HG02642 (cell line): Measurements from ENCODE around the gene IFIT1B.
A peak's percentile ranks its signal among the peaks of the same experiment; 100 is the strongest.
"Not testable (repeated sequence)": the region's sequence is repeated elsewhere in the genome, so short reads cannot be mapped to it uniquely, and the experiment has no call there.

Source experiments
- ATAC-seq: cut with Tn5 transposase; IDR thresholded peaks from one replicate; pipeline ENCODE4 v1.9.1; 2021; ENCODE audit warnings: mild to moderate bottlenecking; ENCODE audit not compliant: unreplicated experiment, poor library complexity

Gene IFIT1B

DNA sequence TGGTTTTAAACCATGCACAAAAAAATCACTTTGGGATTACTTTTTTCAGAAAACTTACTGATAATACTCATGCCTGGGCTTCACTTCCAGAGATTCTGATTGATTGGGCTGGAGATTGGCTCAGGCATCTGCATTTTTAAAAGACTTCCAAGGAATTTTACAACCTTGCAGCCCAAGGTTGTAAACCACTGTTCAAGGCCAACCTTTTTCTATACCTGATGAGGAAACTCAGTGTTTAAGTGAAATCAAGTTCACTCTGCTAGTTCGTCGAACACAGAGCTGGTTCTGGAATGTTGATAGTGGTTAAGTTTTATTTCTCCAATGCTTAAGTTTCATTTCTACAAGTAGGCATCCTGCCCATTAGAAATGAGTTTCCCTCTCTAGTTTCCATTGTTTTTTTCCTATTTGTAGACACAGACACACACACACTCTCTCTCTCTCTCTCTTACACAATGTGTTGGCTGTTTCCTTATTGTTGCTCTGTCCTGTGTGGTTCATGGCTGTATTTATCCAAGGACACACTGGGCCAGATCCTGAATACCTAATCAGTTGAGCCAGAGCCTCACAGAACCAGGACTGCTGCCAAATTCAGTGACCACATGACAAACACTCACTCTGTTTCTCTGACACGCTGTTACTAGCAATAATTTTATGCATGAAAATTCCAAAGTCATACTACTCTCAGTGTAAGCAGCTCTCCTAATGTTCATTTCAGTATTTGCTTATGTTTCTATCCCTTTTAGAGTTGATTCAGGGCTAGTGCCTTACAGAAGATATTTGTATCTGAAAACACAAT is 3.7 kb upstream of the IFIT1B start:
- no peak for ATAC-seq

- ATAC-seq: no peak
Observed at GRCh38 chr10:89374713-89375141, 3.1 kb upstream of the IFIT1B start.

DNA sequence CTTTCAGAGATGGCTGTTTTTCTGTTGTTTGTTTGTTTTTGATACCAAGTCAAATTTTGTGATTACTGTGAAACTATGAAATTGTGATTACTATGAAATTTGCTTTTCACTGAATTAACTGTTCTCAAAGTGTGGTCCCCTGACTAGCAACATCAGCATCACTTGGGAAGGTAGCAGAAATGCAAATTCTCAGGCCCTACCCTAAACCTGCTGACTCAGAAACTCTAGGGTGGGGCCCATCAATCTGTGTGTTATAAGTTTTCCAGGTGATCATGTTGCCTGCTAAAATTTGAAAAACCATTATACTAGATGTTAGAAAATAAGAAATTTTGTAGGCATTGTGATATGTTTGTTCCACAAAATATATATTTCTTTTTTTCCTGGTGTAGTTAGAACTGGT is 1.2 kb downstream of the IFIT1B start:
- ATAC-seq: no peak

DNA sequence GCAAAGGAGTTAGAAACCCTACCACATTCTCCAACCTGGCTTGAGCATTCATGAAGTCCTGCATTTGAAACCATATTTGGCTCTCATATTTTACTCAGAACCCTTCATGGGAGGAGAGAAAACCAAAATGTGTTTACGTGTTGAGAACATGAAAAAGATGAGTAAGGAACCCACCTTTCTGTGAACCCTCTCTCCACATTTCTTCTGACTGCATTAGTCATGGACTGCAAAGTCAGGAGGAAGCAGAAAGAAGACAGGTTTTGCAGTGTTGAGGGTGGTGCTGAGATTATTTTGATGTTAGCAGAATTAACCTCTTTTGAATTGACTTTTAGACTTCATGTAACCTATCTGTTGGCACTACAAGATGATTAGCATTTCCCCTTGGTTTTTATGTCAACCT is 4.9 kb downstream of the IFIT1B start:
- no peak for ATAC-seq

- ATAC-seq: no peak
Observed at GRCh38 chr10:89384474-89385340, 6.9 kb downstream of the IFIT1B start.

DNA sequence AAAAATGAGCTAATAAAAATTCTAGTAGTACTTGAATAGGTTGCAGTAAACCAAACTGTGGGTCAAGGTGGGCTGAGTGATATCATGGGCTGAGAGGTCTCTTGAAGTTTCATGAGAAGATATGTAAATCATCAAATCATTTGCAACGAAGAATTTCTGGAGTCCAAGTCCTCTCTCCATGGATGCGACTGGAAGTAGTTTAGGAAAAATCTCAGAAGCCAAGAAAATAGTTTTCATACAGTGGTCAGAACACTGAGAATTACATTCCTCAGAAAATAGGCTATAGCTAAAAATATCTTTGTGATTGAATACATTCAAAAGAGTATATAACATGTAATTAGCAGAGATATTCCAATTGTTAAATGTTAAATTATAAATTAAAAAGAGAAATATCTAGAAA is 10.9 kb downstream of the IFIT1B start:
- no peak for ATAC-seq

DNA sequence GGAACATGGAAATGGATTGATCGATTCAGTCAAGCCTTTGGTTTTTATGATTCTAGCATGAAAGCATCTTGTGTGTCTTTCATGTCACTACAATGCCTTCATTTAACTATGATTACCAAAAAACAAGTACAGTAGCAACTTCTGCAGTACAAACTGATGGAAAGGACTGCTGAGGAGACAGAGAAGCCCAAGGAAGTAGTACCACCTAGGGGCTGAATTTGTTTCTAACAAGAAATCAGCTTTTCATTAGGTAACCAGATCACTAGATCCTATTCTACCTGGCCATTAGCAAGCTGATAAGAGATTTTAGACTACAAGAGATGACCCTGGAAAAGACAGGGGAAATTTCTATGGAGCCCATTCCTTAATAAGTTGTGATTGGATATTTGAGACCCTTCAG is 11.4 kb downstream of the IFIT1B start:
- ATAC-seq: no peak

DNA sequence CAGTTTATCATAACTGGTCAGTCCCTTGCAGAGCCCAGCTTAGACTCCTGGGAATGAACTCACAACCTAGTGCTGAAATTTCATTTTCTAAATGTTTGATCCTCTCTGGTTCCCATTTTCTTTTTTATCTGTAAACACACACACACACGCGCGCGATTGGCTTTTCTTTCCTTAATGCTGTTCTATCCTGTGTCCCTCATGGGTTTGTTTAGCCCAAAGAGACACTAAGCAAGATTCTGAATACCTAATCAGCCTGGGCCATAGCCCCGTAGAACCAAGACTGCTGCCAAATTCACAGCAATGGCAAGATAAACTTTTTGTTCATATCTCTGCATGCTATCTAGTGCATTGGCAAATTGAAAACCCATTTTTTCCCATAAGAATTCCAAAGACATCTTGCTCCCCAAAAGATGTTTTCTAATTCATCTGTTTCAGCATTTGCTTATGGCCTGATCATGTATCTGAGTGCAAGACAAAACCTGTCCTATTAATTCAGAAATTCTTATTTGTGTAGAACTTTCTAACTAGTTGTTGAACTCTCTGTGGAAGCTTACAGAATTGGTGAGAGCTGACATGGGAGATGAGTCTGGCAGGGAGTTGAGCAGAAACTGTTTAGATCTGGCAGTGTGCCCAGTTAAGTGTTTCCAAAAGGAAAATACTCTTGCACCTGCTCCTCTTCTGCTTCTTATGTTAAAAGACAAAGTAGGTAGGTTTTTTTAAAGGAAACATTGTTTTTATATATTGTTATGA is 12.8 kb downstream of the IFIT1B start:
- ATAC-seq: no peak

- not testable (repeated sequence) for ATAC-seq
Observed at GRCh38 chr10:89391226-89391576, 13.3 kb downstream of the IFIT1B start.

- ATAC-seq: peak; percentile 88
Observed at GRCh38 chr10:89391907-89392756, 14.3 kb downstream of the IFIT1B start, which contains the start of gene IFIT1. Gene IFIT1, plus strand, starts transcription at chr10:89392623. Its CDS starts 90 bp downstream, at chr10:89392713.

DNA sequence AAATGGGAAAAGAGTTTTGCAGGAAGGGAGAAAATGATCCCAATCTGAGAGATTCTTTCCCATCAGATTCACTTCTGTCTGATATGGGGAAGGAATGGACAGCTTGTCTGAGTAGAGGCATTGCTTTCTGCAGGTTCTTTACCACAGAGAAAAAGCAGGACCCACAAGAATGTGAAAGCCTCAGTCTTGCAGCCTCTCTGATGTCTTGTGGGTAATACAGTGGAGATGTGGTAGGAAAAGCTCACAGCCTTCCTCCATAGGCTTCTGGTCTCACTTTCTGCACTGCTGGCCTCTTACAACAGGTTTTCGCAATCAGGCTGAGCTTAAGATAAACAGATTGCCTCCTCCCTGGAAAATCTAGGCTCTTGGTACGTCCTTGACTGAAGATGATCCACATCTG is 15.1 kb downstream of the IFIT1B start:
- ATAC-seq: peak; percentile 34

- ATAC-seq: no peak
Observed at GRCh38 chr10:89393898-89394297, 16.0 kb downstream of the IFIT1B start.

GRCh38 chr10:89395141-89395540 is 17.3 kb downstream of the IFIT1B start:
- no peak for ATAC-seq

GRCh38 chr10:89398003-89398749 is 20.3 kb downstream of the IFIT1B start:
- no peak for ATAC-seq

DNA sequence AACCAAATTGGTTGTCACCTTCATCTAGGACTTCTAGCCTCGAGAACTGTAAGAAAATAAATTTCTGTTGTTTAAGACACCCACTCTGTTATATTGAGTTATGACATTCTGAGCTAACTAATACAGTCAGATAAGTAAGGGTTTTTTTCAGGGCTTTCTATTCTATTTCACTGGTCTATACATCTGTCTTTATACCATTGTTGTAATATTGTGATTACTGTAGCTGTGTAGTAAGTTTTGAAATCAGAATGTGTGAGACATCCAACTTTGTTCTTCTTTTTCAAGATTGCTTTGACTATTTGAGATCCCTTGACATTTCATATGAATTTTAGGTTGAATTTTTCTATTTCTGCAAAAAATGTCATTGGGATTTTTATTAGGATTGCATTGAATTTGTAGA is 22.1 kb downstream of the IFIT1B start:
- ATAC-seq: no peak

GRCh38 chr10:89403043-89403442 is 25.2 kb downstream of the IFIT1B start:
- ATAC-seq: no peak

GRCh38 chr10:89404104-89405047 is 26.5 kb downstream of the IFIT1B start:
- ATAC-seq: no peak

GRCh38 chr10:89406178-89406577 is 28.3 kb downstream of the IFIT1B start:
- ATAC-seq: not testable (repeated sequence)
